OCI-LY7 (cell line): ENCODE results near the gene EXT2. TPM values are rescaled to one million over a fixed set of nuclear protein-coding genes. Genes with fewer than 3 reads are reported as not detected.

ENCODE experiments used
- BruUV-seq: library from RNA; stranded (reverse); fragments of 400-500 nt; replicated peaks from 2 replicates; lab custom pipeline; 2021; lab: Mats Ljungman, UMichigan
- CTCF ChIA-PET: fragments of 300-600 bp; sonication (Branson Sonifier 250); formaldehyde crosslinking; loops from one replicate; lab custom pipeline; 2022; ENCODE audit warnings: antibody characterized with exemption; ENCODE audit not compliant: unreplicated experiment; lab: Charles Lee
- POLR2A ChIA-PET: fragments of 300-600 bp; sonication (Branson Sonifier 250); formaldehyde crosslinking; loops from one replicate; lab custom pipeline; 2022; ENCODE audit warnings: antibody characterized with exemption; lab: Charles Lee
- DNase-seq: peaks from one replicate; pipeline ENCODE4 v3.0.0-alpha.2; 2015; ENCODE audit warnings: low spot score
- H2AFZ ChIP-seq: fragments of 200-600 bp; sonication (generic), shearing (Covaris generic); 2 replicates; pipeline ENCODE4 v1.6.1; 2014; ENCODE audit warnings: mild to moderate bottlenecking, antibody characterized with exemption, low read length, moderate library complexity
- H3K27ac ChIP-seq: fragments of 200-600 bp; sonication (generic); 2 replicates; pipeline ENCODE4 v1.5.1; 2014; ENCODE audit warnings: mixed run types, low read depth, mild to moderate bottlenecking, moderate library complexity, low read length, inconsistent platforms; ENCODE audit not compliant: poor library complexity, severe bottlenecking
- H3K36me3 ChIP-seq: fragments of 200-600 bp; sonication (generic); 2 replicates; pipeline ENCODE4 v1.6.1; 2014; ENCODE audit warnings: mild to moderate bottlenecking, antibody characterized with exemption, low read length, moderate library complexity, mixed read lengths; ENCODE audit not compliant: insufficient read depth
- H3K4me1 ChIP-seq: fragments of 200-600 bp; sonication (generic); 2 replicates; pipeline ENCODE4 v1.5.1; 2014; ENCODE audit warnings: mild to moderate bottlenecking, low read length; ENCODE audit not compliant: insufficient read depth, poor library complexity, severe bottlenecking
- H3K4me2 ChIP-seq: fragments of 200-600 bp; sonication (generic); 2 replicates; pipeline ENCODE4 v1.6.1; 2014; ENCODE audit warnings: mild to moderate bottlenecking, low read length
- H3K4me3 ChIP-seq: fragments of 200-600 bp; sonication (generic); 2 replicates; pipeline ENCODE4 v1.5.1; 2014; ENCODE audit warnings: mild to moderate bottlenecking, low read depth, low read length; ENCODE audit not compliant: poor library complexity, severe bottlenecking
- H3K79me2 ChIP-seq: fragments of 200-600 bp; sonication (generic); 2 replicates; pipeline ENCODE4 v1.6.1; 2016; ENCODE audit warnings: low read depth, mild to moderate bottlenecking, low read length, moderate library complexity, mixed read lengths; ENCODE audit not compliant: insufficient read depth
- H3K9me2 ChIP-seq: fragments of 200-600 bp; sonication (generic); 2 replicates; pipeline ENCODE4 v1.6.1; 2016; ENCODE audit warnings: mild to moderate bottlenecking, low read length, mixed read lengths; ENCODE audit not compliant: insufficient read depth
- H3K9me3 ChIP-seq: fragments of 200-600 bp; sonication (generic); 2 replicates; pipeline ENCODE4 v1.6.1; 2014; ENCODE audit warnings: mild to moderate bottlenecking, mixed run types, low read length, mixed read lengths
- H4K20me1 ChIP-seq: fragments of 200-600 bp; sonication (generic); 2 replicates; pipeline ENCODE4 v1.6.1; 2014; ENCODE audit warnings: mild to moderate bottlenecking, antibody characterized with exemption, low read length, moderate library complexity, mixed read lengths; ENCODE audit not compliant: insufficient read depth
- CTCF ChIP-seq: fragments of 200-600 bp; sonication (generic); conservative IDR thresholded peaks from 2 replicates; pipeline ENCODE4 v1.5.1; 2014; ENCODE audit warnings: mild to moderate bottlenecking, antibody characterized with exemption, low read length, moderate library complexity, mixed read lengths
- EZH2phosphoT487 ChIP-seq: fragments of 200-600 bp; sonication (generic); IDR thresholded peaks from 2 replicates; pipeline ENCODE4 v1.6.1; 2018; ENCODE audit warnings: low read depth, borderline replicate concordance, mild to moderate bottlenecking, mixed run types, antibody characterized with exemption, low read length, moderate library complexity, mixed read lengths
- intact Hi-C: fragments of 100-400 bp; cut with micrococcal nuclease; formaldehyde crosslinking; loops from one replicate; pipeline ENCODE4 v1.10.0; 2022; ENCODE audit not compliant: unreplicated experiment
- total RNA-seq, 2 experiments: library from RNA; depleted of rRNA in 1 of 2; stranded (reverse); fragments of >200 nt in 1 of 2; shearing (Covaris generic) in 1 of 2; gene quantifications; 2 replicates each; pipeline ENCODE4 v1.2.3, GENCODE V29; 2014 to 2022

EXT2 gene
- total RNA-seq, 2 experiments from 2014 or later, result 22.3 to 31.8 TPM

- Histone ChIP-seq H3K27ac (no peak overlapping the region), H3K4me3 (no peak overlapping the region), H3K79me2 (no peaks in the 10 kb centered on the region), H4K20me1 (no peaks in the 10 kb centered on the region), H3K4me1 (no peaks in the 10 kb centered on the region), H3K36me3 (peaks cover 5% of the 10 kb centered on the region; the same call in 1 of the 2 replicates), H3K4me2 (no peak overlapping the region), H2AFZ (no peak overlapping the region), H3K9me3 (no peaks in the 10 kb centered on the region), H3K9me2 (no peaks in the 10 kb centered on the region)
- intact Hi-C loops, result loop anchor here (10.0 kb wide), 2 partner anchors 60 to 800 kb away; no protein-coding TSS in a partner anchor
- no TSS peak for BruUV-seq
- TF ChIP-seq CTCF (no peak), EZH2phosphoT487 (no peak)
- DNase-seq, result no peak
- ChIA-PET POLR2A (interaction anchor here (0.6 to 1.6 kb wide), 4 partner anchors 10 to 613 kb away, joined by 3 to 6 read pairs (median 3); partner anchors contain the start of gene EXT2), CTCF (interaction anchor here (0.8 to 1.3 kb wide), 2 partner anchors 10 to 11 kb away, joined by 4 read pairs; no protein-coding TSS in a partner anchor)
Observed at GRCh38 chr11:44104481-44105294, 9.2 kb downstream of the EXT2 start.

GRCh38 chr11:44108260-44108659, 12.8 kb downstream of the EXT2 start:
- Histone ChIP-seq H3K27ac (no peak overlapping the region), H3K9me3 (no peaks in the 10 kb centered on the region), H3K9me2 (no peaks in the 10 kb centered on the region), H4K20me1 (no peaks in the 10 kb centered on the region), H3K79me2 (no peaks in the 10 kb centered on the region), H2AFZ (no peak overlapping the region), H3K36me3 (peaks cover 5% of the 10 kb centered on the region; the same call in 1 of the 2 replicates), H3K4me2 (no peak overlapping the region), H3K4me1 (peaks cover 3% of the 10 kb centered on the region), H3K4me3 (no peak overlapping the region)
- ChIA-PET POLR2A (no interaction called here), CTCF (no interaction called here)
- intact Hi-C loops, result loop anchor here (10.0 kb wide), 2 partner anchors 57 to 797 kb away; no protein-coding TSS in a partner anchor
- DNase-seq, result no peak
- TF ChIP-seq CTCF (no peak), EZH2phosphoT487 (no peak)
- no TSS peak for BruUV-seq
